ENCODE results near the gene SGTA.
A peak's percentile ranks its signal among the peaks of the same experiment; 100 is the strongest.

SGTA gene

DNA sequence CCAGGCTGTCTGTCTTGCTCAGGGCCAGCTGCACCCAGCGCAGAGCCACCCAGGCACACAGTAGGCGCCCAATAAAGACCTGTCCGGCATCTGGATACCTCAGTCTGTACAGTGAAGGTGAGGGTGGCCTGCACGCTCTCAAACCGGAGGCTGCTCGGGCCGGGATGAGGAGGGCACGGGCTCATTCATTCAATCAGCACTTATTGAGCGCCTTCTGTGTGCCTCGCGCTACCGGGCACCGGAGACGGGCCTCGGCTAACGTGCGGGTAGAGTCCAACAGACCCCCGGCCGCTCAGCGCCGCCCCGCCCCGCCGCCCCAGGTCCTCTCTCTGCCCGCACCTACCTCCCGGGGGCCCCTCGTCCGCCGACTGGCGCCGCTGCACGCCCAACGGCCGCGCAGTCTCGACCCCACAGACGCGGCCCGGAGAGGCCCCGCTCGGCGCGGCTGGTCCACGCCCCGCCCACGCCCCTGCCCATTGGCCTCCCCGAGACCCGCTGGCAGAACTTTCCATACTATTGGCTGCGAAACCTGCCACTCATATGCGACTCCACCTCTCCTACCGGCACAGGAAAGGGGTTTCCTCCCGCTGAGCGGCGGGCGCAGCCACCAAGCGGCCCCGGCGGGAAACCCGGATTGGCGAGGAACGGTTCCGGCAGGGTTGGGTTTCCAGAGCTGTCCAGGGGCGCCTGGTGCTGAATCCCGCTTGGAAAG, 43.3 kb downstream of the SGTA start, which contains the start of gene SLC39A3:
TSS of gene SLC39A3 (minus strand) at position 416 of the 712 bp plus-strand sequence. CDS start 2,760 bp downstream, outside the sequence.
- peak within 1 kb of the TSS; percentile 69 for H3K4me3 ChIP-seq (ENCODE audit: low read depth, low read length)
- TF ChIP-seq, protein P1, sequence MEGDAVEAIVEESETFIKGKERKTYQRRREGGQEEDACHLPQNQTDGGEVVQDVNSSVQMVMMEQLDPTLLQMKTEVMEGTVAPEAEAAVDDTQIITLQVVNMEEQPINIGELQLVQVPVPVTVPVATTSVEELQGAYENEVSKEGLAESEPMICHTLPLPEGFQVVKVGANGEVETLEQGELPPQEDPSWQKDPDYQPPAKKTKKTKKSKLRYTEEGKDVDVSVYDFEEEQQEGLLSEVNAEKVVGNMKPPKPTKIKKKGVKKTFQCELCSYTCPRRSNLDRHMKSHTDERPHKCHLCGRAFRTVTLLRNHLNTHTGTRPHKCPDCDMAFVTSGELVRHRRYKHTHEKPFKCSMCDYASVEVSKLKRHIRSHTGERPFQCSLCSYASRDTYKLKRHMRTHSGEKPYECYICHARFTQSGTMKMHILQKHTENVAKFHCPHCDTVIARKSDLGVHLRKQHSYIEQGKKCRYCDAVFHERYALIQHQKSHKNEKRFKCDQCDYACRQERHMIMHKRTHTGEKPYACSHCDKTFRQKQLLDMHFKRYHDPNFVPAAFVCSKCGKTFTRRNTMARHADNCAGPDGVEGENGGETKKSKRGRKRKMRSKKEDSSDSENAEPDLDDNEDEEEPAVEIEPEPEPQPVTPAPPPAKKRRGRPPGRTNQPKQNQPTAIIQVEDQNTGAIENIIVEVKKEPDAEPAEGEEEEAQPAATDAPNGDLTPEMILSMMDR (IDR thresholded peaks at IDR 0.05; ENCODE audit: low read depth, low read length), result no peak

DNA sequence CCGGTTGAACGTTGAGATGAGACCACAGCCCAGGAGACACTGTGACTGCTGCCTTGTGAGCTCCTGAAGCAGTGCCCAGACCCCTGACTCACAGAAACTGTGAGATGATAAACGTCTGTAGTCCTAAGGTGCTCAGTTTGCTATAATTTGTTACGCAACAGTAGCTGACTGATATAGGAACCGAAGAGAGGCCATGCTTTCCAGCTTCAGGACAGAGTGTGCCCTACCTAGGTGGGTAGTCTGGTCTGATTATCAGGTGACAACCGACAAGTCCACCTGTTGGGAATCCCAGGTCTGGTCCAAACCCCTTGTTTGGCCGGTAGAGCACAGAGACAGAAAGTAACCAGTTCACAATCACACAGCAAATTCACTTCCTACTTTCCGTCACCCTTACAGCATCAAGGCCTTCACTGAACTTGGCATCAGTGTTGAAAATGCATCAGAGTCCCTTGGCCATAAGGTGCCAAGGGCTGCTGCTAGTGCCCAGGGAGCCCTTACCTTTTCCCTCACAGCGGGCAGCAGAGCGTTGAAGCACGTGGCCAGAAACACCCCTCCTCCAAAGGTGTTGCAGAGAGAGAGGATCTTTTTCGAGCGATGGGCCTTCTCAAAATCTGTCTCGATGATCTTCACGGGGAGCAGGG, 46.4 kb downstream of the SGTA start:
- TF ChIP-seq, protein P1 (IDR thresholded peaks at IDR 0.05; ENCODE audit: low read depth, low read length), result no peak

GRCh38 chr19:2735374-2735773, 47.7 kb downstream of the SGTA start:
- TF ChIP-seq, protein P1 (IDR thresholded peaks at IDR 0.05; ENCODE audit: low read depth, low read length), result no peak
- H3K4me3 ChIP-seq (ENCODE audit: low read depth, low read length), result no peak overlapping the region

More for the DNA sequence above, 46.4 kb downstream of the SGTA start:
- no peak overlapping the region for H3K4me3 ChIP-seq (ENCODE audit: low read depth, low read length)

DNA sequence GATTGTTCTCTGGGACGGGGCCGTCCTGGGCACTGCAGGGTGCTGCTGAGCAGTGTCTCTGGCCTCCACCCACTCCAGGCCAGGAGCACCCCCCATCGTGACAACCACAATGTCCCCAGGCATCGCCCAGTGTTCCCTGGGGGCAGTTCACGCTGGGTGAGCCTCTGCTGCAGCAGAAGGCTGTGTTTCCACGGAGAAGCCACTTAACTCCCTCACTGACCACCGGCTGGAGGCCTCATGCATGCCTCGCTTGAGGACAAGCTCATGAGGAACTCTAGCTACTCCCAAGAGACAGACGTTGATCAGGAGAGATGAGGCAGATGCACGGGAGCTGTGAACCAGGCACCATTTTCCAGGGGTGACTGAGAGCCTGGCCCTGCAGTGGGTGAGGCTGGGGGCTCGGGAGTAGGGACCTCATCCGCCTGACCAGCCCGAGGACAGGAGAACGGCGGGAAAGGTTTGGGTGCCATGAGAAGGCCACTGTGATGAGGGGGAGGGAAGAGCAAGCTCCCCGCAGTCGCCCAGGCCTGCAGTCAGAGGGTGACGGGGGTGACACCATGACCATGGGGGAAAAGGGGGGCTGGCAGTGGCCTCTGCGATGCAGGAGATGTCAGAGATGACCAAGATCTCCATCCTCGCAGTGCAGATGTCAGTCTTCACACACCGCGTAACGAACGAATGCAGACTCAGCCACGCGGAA, 48.3 kb downstream of the SGTA start:
- TF ChIP-seq, protein P1 (IDR thresholded peaks at IDR 0.05; ENCODE audit: low read depth, low read length), result no peak
- H3K4me3 ChIP-seq (ENCODE audit: low read depth, low read length), result no peak overlapping the region

DNA sequence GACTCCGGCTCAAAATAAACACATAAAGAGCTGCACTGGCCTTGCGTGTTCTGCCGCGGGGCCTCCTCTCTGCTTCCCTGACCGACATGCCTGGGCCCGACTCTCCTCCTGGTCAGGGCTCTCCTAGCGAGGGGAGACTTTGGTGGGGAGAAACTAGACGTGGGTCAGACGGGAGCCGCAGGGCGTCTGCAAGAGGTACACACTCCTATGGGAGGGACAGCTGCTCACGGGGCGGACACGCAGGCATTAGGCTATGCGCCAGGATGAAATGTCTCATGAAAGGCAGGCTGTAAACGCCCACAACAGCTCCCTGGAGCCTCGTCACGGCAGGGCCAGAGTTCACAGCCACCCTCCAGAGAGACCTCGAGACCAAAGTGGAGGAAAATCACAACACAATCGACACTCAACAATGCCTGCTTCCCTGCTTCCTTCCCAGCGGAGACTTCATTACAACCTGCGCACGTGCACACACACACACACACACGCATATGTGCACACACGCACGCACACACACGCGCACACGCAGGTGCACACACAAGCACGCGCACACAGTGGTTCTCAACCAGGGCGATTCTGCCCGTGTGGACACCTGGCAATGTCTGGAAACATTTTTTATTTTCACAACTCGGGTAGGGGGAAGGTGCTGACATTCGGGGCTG, 49.0 kb downstream of the SGTA start:
- H3K4me3 ChIP-seq (ENCODE audit: low read depth, low read length), result no peak overlapping the region
- TF ChIP-seq, protein P1 (IDR thresholded peaks at IDR 0.05; ENCODE audit: low read depth, low read length), result no peak

- H3K4me3 ChIP-seq (ENCODE audit: low read depth, low read length), result no peak overlapping the region
- TF ChIP-seq, protein P1 (IDR thresholded peaks at IDR 0.05; ENCODE audit: low read depth, low read length), result no peak
These were observed 50.2 kb downstream of the SGTA start for GRCh38 chr19:2732883-2733282.
